ENCODE results near the gene SH2D6. TPM values are rescaled to one million over a fixed set of nuclear protein-coding genes. Genes with fewer than 3 reads are reported as not detected.
A peak's percentile ranks its signal among the peaks of the same experiment; 100 is the strongest.
"Not testable (repeated sequence)": the region's sequence is repeated elsewhere in the genome, so short reads cannot be mapped to it uniquely, and the experiment has no call there.

SH2D6 gene
- total RNA-seq, 1 experiment from 2014 or later = 0.37 TPM

DNA sequence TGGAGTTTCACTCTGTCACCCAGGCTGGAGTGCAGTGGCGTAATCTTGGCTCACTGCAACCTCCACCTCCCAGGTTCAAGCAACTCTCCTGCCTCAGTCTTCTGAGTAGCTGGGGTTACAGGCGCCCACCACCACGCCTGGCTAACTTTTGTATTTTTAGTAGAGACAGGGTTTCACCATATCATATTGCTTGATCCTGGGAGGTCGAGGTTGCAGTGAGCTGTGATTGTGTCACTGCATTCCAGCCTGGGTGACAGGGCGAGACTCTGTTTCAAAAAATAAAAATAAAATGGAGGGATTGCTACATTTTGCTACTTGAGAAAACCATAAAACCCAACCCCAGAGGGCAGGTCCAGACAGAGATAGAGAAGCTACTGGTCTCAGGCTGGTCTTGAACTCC is 35.4 kb upstream of the SH2D6 start:
- not testable (repeated sequence) for H3K4me3 ChIP-seq (ENCODE audit: low read length); H3K4me1 ChIP-seq (ENCODE audit: low read length); H4K20me1 ChIP-seq (ENCODE audit: insufficient read depth, low read depth, low read length); H3K27me3 ChIP-seq (ENCODE audit: low read length); H3K27ac ChIP-seq (ENCODE audit: low read length); H3K36me3 ChIP-seq (ENCODE audit: insufficient read depth, low read length); H3K4me2 ChIP-seq (ENCODE audit: low read depth, low read length, poor library complexity, severe bottlenecking); H2AFZ ChIP-seq (ENCODE audit: low read length); H3K9me3 ChIP-seq (ENCODE audit: low read length); H3K9me2 ChIP-seq (replicated peaks; ENCODE audit: insufficient read depth, low read length); DNase-seq; H3K9ac ChIP-seq (ENCODE audit: low read length); H3K79me2 ChIP-seq (ENCODE audit: low read length)

DNA sequence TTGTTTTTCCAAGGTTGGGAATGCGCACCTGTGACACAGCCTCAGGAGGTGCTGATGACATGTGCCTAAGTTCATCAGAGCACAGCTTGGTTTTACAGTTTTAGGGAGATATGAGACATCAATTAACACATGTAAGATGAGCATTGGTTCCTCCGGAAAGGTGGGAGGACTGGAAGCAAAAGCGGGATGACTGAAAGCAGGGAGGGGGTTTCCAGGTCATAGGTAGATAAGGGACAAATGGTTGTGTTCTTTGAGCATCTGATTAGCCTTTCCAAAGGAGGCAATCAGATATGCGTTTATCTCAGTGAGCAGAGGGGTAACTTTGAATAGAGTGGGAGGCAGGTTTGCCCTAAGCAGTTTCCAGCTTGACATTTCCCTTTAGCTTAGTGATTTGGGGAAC is 34.7 kb upstream of the SH2D6 start:
- Histone ChIP-seq H3K4me1 (ENCODE audit: low read length) (no peaks in the 10 kb centered on the region), H3K79me2 (ENCODE audit: low read length) (no peaks in the 10 kb centered on the region), H3K9ac (ENCODE audit: low read length) (no peak overlapping the region), H3K9me2 (replicated peaks; ENCODE audit: insufficient read depth, low read length) (no peaks in the 10 kb centered on the region), H3K4me2 (ENCODE audit: low read depth, low read length, poor library complexity, severe bottlenecking) (no peak overlapping the region), H4K20me1 (ENCODE audit: insufficient read depth, low read depth, low read length) (no peaks in the 10 kb centered on the region), H3K27me3 (ENCODE audit: low read length) (no peaks in the 10 kb centered on the region), H2AFZ (ENCODE audit: low read length) (no peak overlapping the region), H3K36me3 (ENCODE audit: insufficient read depth, low read length) (peaks cover 9% of the 10 kb centered on the region), H3K27ac (ENCODE audit: low read length) (no peak overlapping the region), H3K4me3 (ENCODE audit: low read length) (no peak overlapping the region), H3K9me3 (ENCODE audit: low read length) (no peaks in the 10 kb centered on the region)
- DNase-seq = no peak

DNA sequence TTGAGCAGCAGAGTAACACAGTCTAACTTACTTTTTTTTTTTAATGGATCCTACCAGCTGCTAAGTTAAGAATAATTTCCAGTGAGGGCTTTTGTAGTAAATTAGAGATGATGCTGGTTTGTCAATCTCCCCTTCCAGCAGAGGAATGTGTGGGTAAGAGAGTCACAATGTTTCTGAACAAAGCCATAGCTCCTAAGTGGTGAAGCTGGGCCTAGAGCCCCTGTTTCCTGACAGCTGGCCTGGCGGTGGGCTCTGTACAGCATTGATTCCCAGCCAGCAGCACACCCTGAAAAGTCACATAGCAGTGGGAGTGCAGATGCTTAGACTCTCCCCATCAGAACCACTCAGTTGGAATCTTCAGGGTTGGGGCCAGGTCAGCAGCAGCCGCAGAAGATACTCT is 32.8 kb upstream of the SH2D6 start:
- Histone ChIP-seq H3K79me2 (ENCODE audit: low read length) (no peaks in the 10 kb centered on the region), H3K36me3 (ENCODE audit: insufficient read depth, low read length) (no peaks in the 10 kb centered on the region), H3K9me3 (ENCODE audit: low read length) (no peaks in the 10 kb centered on the region), H4K20me1 (ENCODE audit: insufficient read depth, low read depth, low read length) (no peaks in the 10 kb centered on the region), H3K27ac (ENCODE audit: low read length) (no peak overlapping the region), H3K4me3 (ENCODE audit: low read length) (no peak overlapping the region), H3K4me1 (ENCODE audit: low read length) (no peaks in the 10 kb centered on the region), H2AFZ (ENCODE audit: low read length) (no peak overlapping the region), H3K27me3 (ENCODE audit: low read length) (no peaks in the 10 kb centered on the region), H3K9ac (ENCODE audit: low read length) (no peak overlapping the region), H3K9me2 (replicated peaks; ENCODE audit: insufficient read depth, low read length) (no peaks in the 10 kb centered on the region), H3K4me2 (ENCODE audit: low read depth, low read length, poor library complexity, severe bottlenecking) (no peak overlapping the region)
- no peak for DNase-seq

DNA sequence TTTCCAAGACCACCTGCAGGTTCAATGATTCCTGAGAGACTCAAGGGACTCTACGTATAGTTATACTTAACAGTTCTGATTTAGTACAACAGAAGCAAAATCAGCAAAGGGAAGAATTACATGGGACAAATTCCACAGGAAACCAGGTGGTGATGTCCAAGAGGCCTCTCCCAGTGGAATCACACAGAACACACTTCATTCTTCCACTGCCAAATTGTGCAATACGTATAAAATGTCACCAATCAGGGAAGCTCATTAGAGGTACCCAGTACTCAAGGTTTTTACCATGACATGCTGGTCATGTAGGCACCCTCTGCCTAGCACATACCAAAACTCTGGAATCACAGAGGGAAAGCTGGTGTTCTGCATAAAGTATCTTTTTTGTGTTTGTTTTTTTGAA is 30.8 kb upstream of the SH2D6 start:
- DNase-seq = no peak
- Histone ChIP-seq H2AFZ (ENCODE audit: low read length) (no peak overlapping the region), H3K9me2 (replicated peaks; ENCODE audit: insufficient read depth, low read length) (no peaks in the 10 kb centered on the region), H3K79me2 (ENCODE audit: low read length) (no peaks in the 10 kb centered on the region), H3K9ac (ENCODE audit: low read length) (no peak overlapping the region), H3K27ac (ENCODE audit: low read length) (no peak overlapping the region), H3K4me2 (ENCODE audit: low read depth, low read length, poor library complexity, severe bottlenecking) (no peak overlapping the region), H3K4me1 (ENCODE audit: low read length) (no peaks in the 10 kb centered on the region), H3K4me3 (ENCODE audit: low read length) (no peak overlapping the region), H3K36me3 (ENCODE audit: insufficient read depth, low read length) (no peaks in the 10 kb centered on the region), H4K20me1 (ENCODE audit: insufficient read depth, low read depth, low read length) (no peaks in the 10 kb centered on the region), H3K9me3 (ENCODE audit: low read length) (no peaks in the 10 kb centered on the region), H3K27me3 (ENCODE audit: low read length) (no peaks in the 10 kb centered on the region)

DNA sequence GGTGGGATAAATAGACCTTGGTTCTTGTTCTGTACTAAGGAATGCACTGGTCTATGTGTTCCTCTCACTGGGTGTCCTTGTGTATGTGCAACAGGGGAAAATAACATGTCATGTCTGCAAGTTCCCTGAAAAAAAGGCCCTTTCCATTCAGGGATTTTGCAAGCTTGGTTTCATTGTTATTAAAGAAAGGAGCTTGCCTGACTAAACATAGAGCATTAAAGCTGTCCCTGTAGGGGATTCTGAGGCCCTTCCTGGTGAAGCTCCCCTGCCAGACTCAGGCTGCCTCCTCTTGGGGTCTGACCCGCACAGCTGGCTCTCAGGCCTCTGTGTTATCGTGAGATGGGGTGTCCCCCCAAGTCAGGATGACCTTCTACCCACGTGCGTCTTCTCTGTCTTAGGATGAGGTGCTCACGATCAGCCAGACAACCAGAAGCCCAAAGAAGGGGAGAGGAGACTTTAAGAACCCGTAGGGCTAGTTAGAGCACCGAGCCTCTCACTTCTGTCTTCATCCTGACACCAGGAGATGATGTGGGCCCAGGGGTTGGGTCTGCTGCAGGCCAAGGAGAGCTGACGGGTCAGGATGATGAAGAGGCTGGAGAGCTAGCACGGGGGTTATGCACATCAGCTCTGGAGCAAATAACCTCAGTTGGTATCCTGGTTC is 29.5 kb upstream of the SH2D6 start:
- no peak overlapping the region for H3K4me2 ChIP-seq (ENCODE audit: low read depth, low read length, poor library complexity, severe bottlenecking)
- no peaks in the 10 kb centered on the region for H3K36me3 ChIP-seq (ENCODE audit: insufficient read depth, low read length)
- no peaks in the 10 kb centered on the region for H3K9me3 ChIP-seq (ENCODE audit: low read length)
- no peaks in the 10 kb centered on the region for H3K4me1 ChIP-seq (ENCODE audit: low read length)
- no peaks in the 10 kb centered on the region for H3K27me3 ChIP-seq (ENCODE audit: low read length)
- H2AFZ ChIP-seq (ENCODE audit: low read length) = no peak overlapping the region
- H4K20me1 ChIP-seq (ENCODE audit: insufficient read depth, low read depth, low read length) = no peaks in the 10 kb centered on the region
- no peak overlapping the region for H3K9ac ChIP-seq (ENCODE audit: low read length)
- no peak overlapping the region for H3K4me3 ChIP-seq (ENCODE audit: low read length)
- no peaks in the 10 kb centered on the region for H3K79me2 ChIP-seq (ENCODE audit: low read length)
- H3K9me2 ChIP-seq (replicated peaks; ENCODE audit: insufficient read depth, low read length) = no peaks in the 10 kb centered on the region
- H3K27ac ChIP-seq (ENCODE audit: low read length) = no peak overlapping the region
- DNase-seq = no peak

DNA sequence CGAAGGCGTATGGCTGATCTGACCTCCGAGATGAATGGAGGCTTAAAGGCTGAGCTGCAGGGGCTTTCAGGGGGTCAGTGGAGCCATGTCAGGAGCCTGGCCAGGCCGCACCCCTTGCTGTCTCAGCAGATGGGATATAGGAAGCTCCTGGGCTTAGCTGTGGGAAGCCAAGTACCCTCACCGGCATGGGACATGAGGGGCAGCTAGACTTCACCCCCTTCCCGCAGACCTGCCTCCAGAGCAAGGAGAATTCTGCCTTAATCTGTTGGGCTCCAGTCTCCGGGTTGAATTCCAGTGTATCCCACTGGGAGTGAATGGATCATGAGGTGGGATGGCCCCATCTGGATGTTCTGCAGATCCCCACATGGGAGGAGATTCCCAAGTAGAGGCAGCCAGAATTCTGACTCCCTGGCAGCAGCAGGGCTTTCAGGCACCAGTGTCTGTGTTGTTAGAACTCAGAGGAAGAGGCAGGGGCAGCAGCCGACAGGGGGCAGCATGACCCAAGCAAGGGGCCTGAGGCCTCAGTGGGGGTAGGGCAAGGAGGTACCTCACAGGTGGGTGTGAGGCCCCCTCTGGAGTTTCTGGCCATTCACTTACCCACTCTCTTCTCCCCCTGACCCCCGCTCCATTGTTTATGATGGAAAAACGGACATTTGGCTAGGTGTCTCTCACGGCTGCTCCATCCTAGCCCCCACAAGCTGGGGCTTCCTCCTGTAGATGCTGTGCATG is 27.4 kb upstream of the SH2D6 start:
- Histone ChIP-seq H3K4me1 (ENCODE audit: low read length) (no peaks in the 10 kb centered on the region), H2AFZ (ENCODE audit: low read length) (no peak overlapping the region), H4K20me1 (ENCODE audit: insufficient read depth, low read depth, low read length) (no peaks in the 10 kb centered on the region), H3K36me3 (ENCODE audit: insufficient read depth, low read length) (no peaks in the 10 kb centered on the region), H3K4me3 (ENCODE audit: low read length) (no peak overlapping the region), H3K27me3 (ENCODE audit: low read length) (no peaks in the 10 kb centered on the region), H3K9ac (ENCODE audit: low read length) (no peak overlapping the region), H3K4me2 (ENCODE audit: low read depth, low read length, poor library complexity, severe bottlenecking) (no peak overlapping the region), H3K9me3 (ENCODE audit: low read length) (no peaks in the 10 kb centered on the region), H3K27ac (ENCODE audit: low read length) (no peak overlapping the region), H3K79me2 (ENCODE audit: low read length) (no peaks in the 10 kb centered on the region), H3K9me2 (replicated peaks; ENCODE audit: insufficient read depth, low read length) (no peaks in the 10 kb centered on the region)
- peak; percentile 91 for DNase-seq

DNA sequence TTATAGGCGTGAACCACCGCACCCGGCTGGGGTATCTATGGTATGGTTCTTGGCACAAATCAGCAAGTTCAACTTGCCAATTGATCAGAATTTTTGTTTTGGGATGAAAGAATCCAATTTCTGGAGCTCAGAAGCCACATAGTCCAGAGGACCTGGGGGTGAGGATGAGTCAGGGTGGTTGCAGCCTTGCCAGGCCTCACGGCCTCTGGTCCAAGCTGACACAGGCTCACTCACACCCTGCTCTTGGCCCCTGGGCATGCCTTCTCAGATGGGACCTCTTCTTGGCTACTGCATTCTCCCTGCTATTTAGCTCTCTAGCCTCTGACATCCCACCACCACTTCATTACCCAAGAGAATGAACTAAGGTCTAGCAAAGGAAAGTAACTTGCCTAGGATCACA is 24.7 kb upstream of the SH2D6 start:
- H3K4me3 ChIP-seq (ENCODE audit: low read length) = no peak overlapping the region
- H2AFZ ChIP-seq (ENCODE audit: low read length) = no peak overlapping the region
- no peak overlapping the region for H3K9ac ChIP-seq (ENCODE audit: low read length)
- H3K9me2 ChIP-seq (replicated peaks; ENCODE audit: insufficient read depth, low read length) = no peaks in the 10 kb centered on the region
- H3K9me3 ChIP-seq (ENCODE audit: low read length) = no peaks in the 10 kb centered on the region
- H3K4me1 ChIP-seq (ENCODE audit: low read length) = no peaks in the 10 kb centered on the region
- no peak overlapping the region for H3K4me2 ChIP-seq (ENCODE audit: low read depth, low read length, poor library complexity, severe bottlenecking)
- H3K79me2 ChIP-seq (ENCODE audit: low read length) = no peaks in the 10 kb centered on the region
- no peaks in the 10 kb centered on the region for H3K27me3 ChIP-seq (ENCODE audit: low read length)
- no peaks in the 10 kb centered on the region for H4K20me1 ChIP-seq (ENCODE audit: insufficient read depth, low read depth, low read length)
- DNase-seq = no peak
- no peaks in the 10 kb centered on the region for H3K36me3 ChIP-seq (ENCODE audit: insufficient read depth, low read length)
- H3K27ac ChIP-seq (ENCODE audit: low read length) = no peak overlapping the region

DNA sequence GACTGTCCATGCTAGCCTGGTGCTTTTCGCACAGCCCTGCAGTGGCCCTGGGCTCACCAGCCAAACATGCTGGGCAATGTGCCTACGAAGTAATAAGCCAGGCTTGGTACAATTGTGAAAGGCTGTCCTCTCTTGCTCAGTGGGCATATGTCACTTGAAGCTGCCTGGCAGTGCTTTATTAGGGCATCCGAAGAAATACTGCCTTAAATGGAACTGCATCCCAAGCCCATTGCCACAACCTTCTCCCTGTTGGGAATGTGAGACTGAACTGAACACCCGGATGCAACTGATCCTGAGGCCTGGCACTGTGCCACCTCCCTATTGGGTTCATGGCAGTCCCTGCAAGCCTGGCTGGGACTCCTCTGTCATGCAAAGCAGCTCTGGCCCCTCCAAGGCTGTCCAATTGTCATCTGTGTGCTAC is 24.2 kb upstream of the SH2D6 start:
- H3K4me2 ChIP-seq (ENCODE audit: low read depth, low read length, poor library complexity, severe bottlenecking) = no peak overlapping the region
- no peaks in the 10 kb centered on the region for H3K79me2 ChIP-seq (ENCODE audit: low read length)
- no peaks in the 10 kb centered on the region for H3K9me3 ChIP-seq (ENCODE audit: low read length)
- H3K4me3 ChIP-seq (ENCODE audit: low read length) = no peak overlapping the region
- H3K27me3 ChIP-seq (ENCODE audit: low read length) = no peaks in the 10 kb centered on the region
- DNase-seq = no peak
- H3K36me3 ChIP-seq (ENCODE audit: insufficient read depth, low read length) = no peaks in the 10 kb centered on the region
- H4K20me1 ChIP-seq (ENCODE audit: insufficient read depth, low read depth, low read length) = no peaks in the 10 kb centered on the region
- no peaks in the 10 kb centered on the region for H3K9me2 ChIP-seq (replicated peaks; ENCODE audit: insufficient read depth, low read length)
- no peak overlapping the region for H3K27ac ChIP-seq (ENCODE audit: low read length)
- no peak overlapping the region for H2AFZ ChIP-seq (ENCODE audit: low read length)
- no peaks in the 10 kb centered on the region for H3K4me1 ChIP-seq (ENCODE audit: low read length)
- no peak overlapping the region for H3K9ac ChIP-seq (ENCODE audit: low read length)
